Neural progenitor cell (in vitro differentiated cells): ENCODE data around the gene TEX19. TPM values are rescaled to one million over a fixed set of nuclear protein-coding genes. Genes with fewer than 3 reads are reported as not detected.

Experiments
- DNase-seq: peaks from one replicate; pipeline ENCODE4 v3.0.0-alpha.2; 2016; ENCODE audit warnings: low spot score
- H2AFZ ChIP-seq: fragments of 200-600 bp; sonication (generic); replicated peaks from 2 replicates; pipeline ENCODE4 v1.6.1; 2016; ENCODE audit warnings: antibody characterized with exemption
- H3F3A ChIP-seq: fragments of 200-600 bp; sonication (generic); 2 replicates; pipeline ENCODE4 v1.6.1; 2016; ENCODE audit warnings: antibody characterized with exemption, low read depth
- H3K27ac ChIP-seq: fragments of 200-600 bp; sonication (generic); 2 replicates; pipeline ENCODE4 v1.5.1; 2016; ENCODE audit warnings: mild to moderate bottlenecking
- H3K27me3 ChIP-seq: fragments of 200-600 bp; sonication (generic); 2 replicates; pipeline ENCODE4 v1.6.1; 2016; ENCODE audit warnings: mild to moderate bottlenecking, moderate library complexity
- H3K36me3 ChIP-seq: fragments of 200-600 bp; sonication (generic); 2 replicates; pipeline ENCODE4 v1.5.1; 2016
- H3K4me1 ChIP-seq: fragments of 200-600 bp; sonication (generic); 2 replicates; pipeline ENCODE4 v1.6.1; 2016; ENCODE audit warnings: mixed run types
- H3K4me2 ChIP-seq: fragments of 200-600 bp; sonication (generic); 2 replicates; pipeline ENCODE4 v1.6.1; 2016
- H3K4me3 ChIP-seq: fragments of 200-600 bp; sonication (generic); 2 replicates; pipeline ENCODE4 v1.5.1; 2016
- H3K79me2 ChIP-seq: fragments of 200-600 bp; sonication (generic); 2 replicates; pipeline ENCODE4 v1.6.1; 2016; ENCODE audit warnings: low read depth
- H3K9ac ChIP-seq: fragments of 200-600 bp; sonication (generic); 2 replicates; pipeline ENCODE4 v1.6.1; 2016
- H3K9me3 ChIP-seq: fragments of 200-600 bp; sonication (generic); 2 replicates; pipeline ENCODE4 v1.5.1; 2016; ENCODE audit warnings: low read depth
- H4K20me1 ChIP-seq: fragments of 200-600 bp; sonication (generic); 2 replicates; pipeline ENCODE4 v1.6.1; 2016; ENCODE audit warnings: low read depth
- H3K27ac Mint-ChIP-seq: 3 replicates; pipeline ENCODE4 v1.8.0; 2021; ENCODE audit warnings: mixed read lengths
- H3K27me3 Mint-ChIP-seq: 2 replicates; pipeline ENCODE4 v1.8.0; 2022; ENCODE audit warnings: low read depth, mild to moderate bottlenecking, inconsistent platforms, moderate library complexity, mixed read lengths; ENCODE audit not compliant: insufficient read depth
- H3K36me3 Mint-ChIP-seq: 3 replicates; pipeline ENCODE4 v1.8.0; 2021; ENCODE audit warnings: mixed read lengths
- H3K4me1 Mint-ChIP-seq: 3 replicates; pipeline ENCODE4 v1.8.0; 2021; ENCODE audit warnings: mixed read lengths
- H3K4me3 Mint-ChIP-seq: 3 replicates; pipeline ENCODE4 v1.8.0; 2021; ENCODE audit warnings: mild to moderate bottlenecking, moderate library complexity, mixed read lengths
- H3K9me3 Mint-ChIP-seq: 3 replicates; pipeline ENCODE4 v1.8.0; 2020; ENCODE audit warnings: mixed read lengths
- CTCF ChIP-seq: fragments of 200-600 bp; sonication (generic); IDR thresholded peaks from 2 replicates; pipeline ENCODE4 v1.5.1; 2017; ENCODE audit warnings: antibody characterized with exemption, mild to moderate bottlenecking
- EZH2 ChIP-seq: fragments of 200-600 bp; sonication (generic); IDR thresholded peaks from 2 replicates; pipeline ENCODE4 v1.6.1; 2017; ENCODE audit warnings: antibody characterized with exemption, mild to moderate bottlenecking, moderate library complexity
- EZH2phosphoT487 ChIP-seq: fragments of 200-600 bp; sonication (generic); IDR thresholded peaks from 2 replicates; pipeline ENCODE4 v1.6.1; 2017; ENCODE audit warnings: antibody characterized with exemption
- total RNA-seq: library from RNA; depleted of rRNA; stranded (reverse); fragments of >200 nt; gene quantifications from 2 replicates; pipeline ENCODE4 v1.2.3, GENCODE V29; 2015; ENCODE audit warnings: low replicate concordance

Gene TEX19
- total RNA-seq, 1 donor from 2014 or later: not detected

GRCh38 chr17:82329683-82330321, 29.2 kb upstream of the TEX19 start:
- H3K4me2 ChIP-seq: no peak overlapping the region
- no peaks in the 10 kb centered on the region for H3K9me3 ChIP-seq
- H2AFZ ChIP-seq: no peak overlapping the region
- H3K79me2 ChIP-seq: no peaks in the 10 kb centered on the region
- peaks cover 24% of the 10 kb centered on the region for H3K4me1 Mint-ChIP-seq
- peaks cover 37% of the 10 kb centered on the region for H3K4me1 ChIP-seq
- H3K27me3 Mint-ChIP-seq: peaks cover 19% of the 10 kb centered on the region
- H3F3A ChIP-seq: peaks cover 8% of the 10 kb centered on the region
- TF ChIP-seq EZH2phosphoT487 (no peak), CTCF (no peak), EZH2 (no peak)
- DNase-seq: no peak
- no peak overlapping the region for H3K27ac ChIP-seq
- no peak overlapping the region for H3K9ac ChIP-seq
- H4K20me1 ChIP-seq: peaks cover 4% of the 10 kb centered on the region
- no peaks in the 10 kb centered on the region for H3K9me3 Mint-ChIP-seq
- no peak overlapping the region for H3K4me3 ChIP-seq
- no peaks in the 10 kb centered on the region for H3K36me3 Mint-ChIP-seq
- no peak overlapping the region for H3K27ac Mint-ChIP-seq
- H3K36me3 ChIP-seq: no peaks in the 10 kb centered on the region
- H3K27me3 ChIP-seq: peaks cover 71% of the 10 kb centered on the region
- H3K4me3 Mint-ChIP-seq: no peak overlapping the region

DNA sequence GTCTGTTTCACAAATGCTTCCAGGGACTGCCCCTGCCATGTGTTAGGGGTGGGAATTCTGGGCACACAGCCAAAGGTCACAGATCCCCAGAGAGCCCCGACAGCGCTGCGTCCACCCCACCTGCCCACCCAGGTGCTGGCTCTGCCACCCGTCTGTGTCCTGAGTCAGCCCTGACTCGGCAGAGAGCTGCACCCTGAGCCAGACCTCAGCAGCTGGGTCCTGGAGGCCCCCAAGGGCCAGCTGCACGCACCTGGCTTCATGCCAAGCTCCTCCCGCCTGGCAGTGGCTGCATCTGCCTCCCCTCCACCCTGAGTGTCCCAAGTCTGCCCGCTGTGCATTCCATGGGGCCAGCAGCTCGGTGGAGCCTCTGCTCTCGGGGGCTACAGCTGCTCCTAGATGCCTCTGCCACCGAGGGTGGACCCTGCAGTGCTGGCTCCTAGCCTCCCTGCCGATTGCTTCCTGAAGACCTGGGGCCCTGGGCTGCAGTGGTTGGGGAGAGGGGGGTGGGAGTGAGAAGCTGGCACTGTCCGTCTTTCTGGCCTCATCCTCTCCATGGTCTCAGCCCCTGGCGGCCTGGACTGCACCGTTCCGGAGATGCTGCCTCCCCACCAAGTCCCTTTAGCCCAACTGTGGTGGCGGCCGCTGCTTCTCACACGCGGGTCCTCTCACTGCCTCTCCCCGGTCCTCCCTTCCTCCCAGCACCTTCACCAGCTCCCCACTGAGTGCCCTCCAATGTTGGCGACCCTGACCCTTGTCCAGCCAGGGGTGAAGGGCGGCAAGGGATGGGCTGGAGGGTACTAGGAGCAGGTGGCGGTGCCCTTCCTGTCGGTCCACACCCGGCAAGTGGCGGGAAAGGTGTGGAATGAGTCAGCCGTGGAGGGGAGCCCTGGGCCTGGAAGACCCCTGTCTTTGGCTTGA, 28.5 kb upstream of the TEX19 start:
- H3K9me3 Mint-ChIP-seq: no peaks in the 10 kb centered on the region
- Histone ChIP-seq H3K27me3 (peaks cover 79% of the 10 kb centered on the region), H3K4me1 (peaks cover 40% of the 10 kb centered on the region), H3K9me3 (no peaks in the 10 kb centered on the region), H3K79me2 (no peaks in the 10 kb centered on the region), H4K20me1 (peaks cover 8% of the 10 kb centered on the region), H3K36me3 (no peaks in the 10 kb centered on the region), H3K27ac (no peak overlapping the region), H3K9ac (no peak overlapping the region), H3F3A (peaks cover 15% of the 10 kb centered on the region), H3K4me3 (no peak overlapping the region), H3K4me2 (no peak overlapping the region), H2AFZ (no peak overlapping the region)
- H3K4me1 Mint-ChIP-seq: peaks cover 30% of the 10 kb centered on the region
- H3K27ac Mint-ChIP-seq: no peak overlapping the region
- DNase-seq: no peak
- peaks cover 27% of the 10 kb centered on the region for H3K27me3 Mint-ChIP-seq
- no peaks in the 10 kb centered on the region for H3K36me3 Mint-ChIP-seq
- TF ChIP-seq EZH2phosphoT487 (no peak), EZH2 (no peak), CTCF (no peak)
- no peak overlapping the region for H3K4me3 Mint-ChIP-seq

GRCh38 chr17:82331345-82331939, 27.6 kb upstream of the TEX19 start:
- H4K20me1 ChIP-seq: peaks cover 13% of the 10 kb centered on the region
- no peaks in the 10 kb centered on the region for H3K36me3 Mint-ChIP-seq
- peaks cover 35% of the 10 kb centered on the region for H3K4me1 Mint-ChIP-seq
- H3K9ac ChIP-seq: no peak overlapping the region
- H3K79me2 ChIP-seq: no peaks in the 10 kb centered on the region
- H3K4me3 ChIP-seq: no peak overlapping the region
- no peaks in the 10 kb centered on the region for H3K36me3 ChIP-seq
- no peak overlapping the region for H3K27ac ChIP-seq
- no peak overlapping the region for H2AFZ ChIP-seq
- H3K27me3 Mint-ChIP-seq: peaks cover 31% of the 10 kb centered on the region
- H3K9me3 Mint-ChIP-seq: no peaks in the 10 kb centered on the region
- DNase-seq: no peak
- H3K4me3 Mint-ChIP-seq: no peak overlapping the region
- H3K27ac Mint-ChIP-seq: no peak overlapping the region
- H3F3A ChIP-seq: peaks cover 21% of the 10 kb centered on the region
- TF ChIP-seq CTCF: no peak
- TF ChIP-seq EZH2phosphoT487: no peak
- no peak for TF ChIP-seq EZH2
- no peaks in the 10 kb centered on the region for H3K9me3 ChIP-seq
- H3K4me1 ChIP-seq: peaks cover 46% of the 10 kb centered on the region
- H3K4me2 ChIP-seq: no peak overlapping the region
- peaks cover 87% of the 10 kb centered on the region for H3K27me3 ChIP-seq
